GM18868 (cell line): ENCODE measurements around the gene GLYATL1B.
"Not testable (repeated sequence)": the region's sequence is repeated elsewhere in the genome, so short reads cannot be mapped to it uniquely, and the experiment has no call there.

Experiments used
- ATAC-seq: cut with Tn5 transposase; IDR thresholded peaks from one replicate; pipeline ENCODE4 v1.9.1; 2021; ENCODE audit warnings: mild to moderate bottlenecking, moderate library complexity; ENCODE audit not compliant: unreplicated experiment

GLYATL1B gene

GRCh38 chr11:59095225-59095624 is 9.1 kb downstream of the GLYATL1B start:
- ATAC-seq = peak; percentile 91

DNA sequence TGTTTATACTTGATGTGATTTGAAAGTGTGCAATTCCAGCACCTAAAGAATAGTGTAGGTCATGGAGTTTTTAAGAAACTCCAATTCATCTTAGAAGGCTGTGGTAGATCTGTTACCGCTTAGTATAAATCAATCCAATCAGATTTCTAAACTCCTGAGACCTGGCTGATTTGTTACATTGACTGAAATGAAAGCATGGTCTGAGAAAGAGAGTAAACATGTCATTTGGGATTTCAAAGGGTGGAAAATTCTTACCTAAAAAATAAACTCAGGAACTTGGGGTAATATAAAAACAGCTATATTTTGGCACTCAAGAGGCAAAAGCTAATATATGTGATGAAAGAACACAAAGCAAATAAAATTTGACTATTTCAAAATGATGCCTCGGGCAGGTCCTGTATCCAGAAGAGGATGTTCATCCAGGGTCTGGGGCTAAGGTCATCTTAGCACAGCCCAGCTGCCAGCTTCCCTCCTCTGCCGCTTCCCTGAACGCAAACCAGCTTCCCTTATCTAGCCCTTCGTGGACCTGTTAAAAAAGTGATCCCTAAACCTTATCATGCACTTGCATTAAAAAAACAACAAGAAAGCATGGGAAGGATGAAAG is 10.0 kb downstream of the GLYATL1B start:
- ATAC-seq = not testable (repeated sequence)

- ATAC-seq = peak; percentile 43
Measured at GRCh38 chr11:59097113-59097708, 11.1 kb downstream of the GLYATL1B start.

DNA sequence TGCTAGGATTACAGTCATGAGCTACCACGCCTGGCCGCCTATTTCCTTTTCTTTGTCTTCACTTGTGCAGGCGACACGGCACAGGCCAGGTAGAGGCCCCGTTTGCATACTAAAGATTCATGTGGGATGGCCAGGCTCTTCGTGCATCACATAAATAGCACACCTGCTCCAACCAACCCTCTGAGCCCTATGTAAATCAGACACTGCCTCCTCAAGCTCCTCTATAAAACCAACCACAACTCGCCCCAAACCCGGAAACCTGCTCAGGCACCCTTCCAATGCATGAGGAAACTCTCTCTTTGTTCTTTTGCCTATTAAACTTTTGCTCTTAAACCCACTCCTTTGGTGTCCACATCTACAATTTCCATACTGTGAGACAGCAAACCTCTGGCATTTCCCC is 11.8 kb downstream of the GLYATL1B start:
- peak; percentile 19 for ATAC-seq

GRCh38 chr11:59102259-59102765 is 16.2 kb downstream of the GLYATL1B start:
- peak; percentile 67 for ATAC-seq

GRCh38 chr11:59106363-59107336 is 20.5 kb downstream of the GLYATL1B start, which contains the start of gene FAM111B:
TSS of gene FAM111B (plus strand) at chr11:59107237. CDS start at chr11:59109626, 2,389 bp downstream.
- ATAC-seq = peak; percentile 76

GRCh38 chr11:59107721-59108120 is 21.6 kb downstream of the GLYATL1B start:
- ATAC-seq = not testable (repeated sequence)

- ATAC-seq = no peak
Measured at GRCh38 chr11:59112494-59112893, 26.4 kb downstream of the GLYATL1B start.

- no peak for ATAC-seq
Measured at GRCh38 chr11:59114344-59114743, 28.2 kb downstream of the GLYATL1B start.

DNA sequence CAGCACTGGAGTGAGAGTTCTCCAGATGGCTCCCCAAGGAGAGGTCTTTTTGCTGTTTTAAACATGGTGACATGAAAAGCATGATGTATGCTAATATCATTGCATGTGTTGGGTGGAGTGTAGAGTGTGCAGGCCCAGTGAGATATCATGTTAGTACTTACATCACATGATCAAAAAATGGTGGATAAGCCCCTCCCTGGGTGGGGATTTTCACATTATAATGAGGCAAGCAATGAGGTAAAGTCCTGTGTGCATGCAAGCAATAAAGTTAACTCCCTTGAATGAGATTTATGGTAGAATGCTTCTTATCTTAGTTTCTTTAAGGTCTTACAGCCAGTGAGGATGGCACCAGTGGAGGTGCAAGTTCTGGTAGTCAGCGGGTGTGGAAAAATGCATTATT is 29.4 kb downstream of the GLYATL1B start:
- ATAC-seq = no peak

- ATAC-seq = no peak
Measured at GRCh38 chr11:59117774-59118173, 31.7 kb downstream of the GLYATL1B start.

GRCh38 chr11:59119826-59120225 is 33.7 kb downstream of the GLYATL1B start:
- no peak for ATAC-seq

GRCh38 chr11:59135648-59136461 is 49.7 kb downstream of the GLYATL1B start:
- ATAC-seq = peak; percentile 98

- ATAC-seq = not testable (repeated sequence)
Measured at GRCh38 chr11:59136551-59136950, 50.4 kb downstream of the GLYATL1B start.

GRCh38 chr11:59137190-59137589 is 51.1 kb downstream of the GLYATL1B start:
- no peak for ATAC-seq

DNA sequence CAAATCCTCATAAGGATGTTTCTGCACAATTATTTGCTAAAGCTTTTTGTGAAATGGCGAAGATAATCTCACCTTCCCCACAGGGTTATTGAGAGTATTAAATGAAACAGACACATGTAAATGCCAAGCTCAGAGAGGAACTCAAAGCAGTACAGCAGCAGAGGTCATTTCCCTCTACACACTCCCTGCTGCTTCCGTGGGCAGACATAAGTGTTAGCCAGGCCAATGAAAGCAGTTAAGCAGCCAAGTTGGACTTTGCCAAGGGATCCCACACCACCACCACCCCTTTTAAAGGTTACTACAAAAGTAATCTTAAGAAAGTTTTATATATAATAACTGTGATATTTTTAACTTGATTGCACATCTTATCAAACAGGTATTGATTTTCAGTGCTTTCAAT is 52.5 kb downstream of the GLYATL1B start:
- no peak for ATAC-seq

GRCh38 chr11:59141191-59141590 is 55.1 kb downstream of the GLYATL1B start:
- ATAC-seq = no peak

DNA sequence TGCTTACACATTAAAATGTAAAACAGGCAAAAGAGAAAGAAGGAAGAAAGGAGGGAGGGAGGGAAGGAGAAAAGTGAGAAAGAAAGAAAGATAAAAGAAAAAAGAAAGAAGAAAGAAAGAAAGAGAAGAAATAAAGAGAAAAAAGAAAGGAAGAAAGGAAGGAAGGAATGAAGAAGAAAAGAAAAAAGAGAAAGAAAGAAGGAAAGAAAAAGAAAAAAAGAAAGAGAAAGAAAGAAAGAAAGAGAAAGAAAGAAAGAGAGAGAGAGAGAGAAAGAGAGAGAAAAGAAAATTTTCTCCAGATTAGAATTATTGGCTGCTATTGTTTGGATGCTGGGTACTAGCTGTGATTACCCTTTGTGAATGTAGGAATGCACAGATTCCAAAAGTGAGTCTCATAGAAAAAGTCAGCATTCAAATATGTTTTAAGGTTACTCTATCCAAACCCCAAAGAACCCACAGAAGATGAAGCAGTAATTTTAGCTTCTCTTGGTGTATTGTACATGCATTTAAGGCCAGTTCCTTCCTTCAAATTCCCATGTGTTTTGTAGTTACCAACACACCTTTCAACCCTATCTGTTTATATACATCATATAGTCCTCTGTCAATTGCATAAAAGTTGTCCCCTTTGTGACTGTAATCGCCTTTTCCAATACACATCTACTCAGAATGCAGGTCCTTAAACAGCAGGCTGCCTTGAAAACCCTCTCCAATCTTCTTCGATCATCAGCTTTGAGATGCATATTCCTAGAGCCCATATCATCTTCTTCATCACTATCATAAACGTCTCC is 55.8 kb downstream of the GLYATL1B start:
- ATAC-seq = peak; percentile 0
